SKM-1 (cell line): ENCODE measurements around the gene CCL15.
"Not testable (repeated sequence)": the region's sequence is repeated elsewhere in the genome, so short reads cannot be mapped to it uniquely, and the experiment has no call there.

Experiments used
- DNase-seq: peaks from one replicate; lab custom pipeline; 2025; ENCODE audit not compliant: unreplicated experiment; lab: John Stamatoyannopoulos, UW

CCL15 gene

DNA sequence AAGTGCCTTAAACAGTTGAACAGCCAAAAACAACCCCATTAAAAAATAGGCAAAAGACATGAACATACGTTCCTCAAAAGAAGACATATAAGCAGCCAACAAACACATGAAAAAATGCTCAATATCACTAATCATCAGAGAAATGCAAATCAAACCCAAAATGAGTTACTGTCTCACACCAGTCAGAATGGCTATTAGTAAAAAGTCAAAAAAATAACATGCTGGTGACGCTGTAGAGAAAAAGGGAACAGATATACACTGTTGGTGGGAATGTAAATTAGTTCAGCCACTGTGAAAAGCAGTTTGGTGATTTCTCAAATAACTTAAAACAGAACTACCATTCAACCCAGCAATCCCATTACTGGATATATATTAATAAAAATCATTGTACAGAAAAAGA lies 6.0 kb downstream of the CCL15 start:
- DNase-seq, result not testable (repeated sequence)

DNA sequence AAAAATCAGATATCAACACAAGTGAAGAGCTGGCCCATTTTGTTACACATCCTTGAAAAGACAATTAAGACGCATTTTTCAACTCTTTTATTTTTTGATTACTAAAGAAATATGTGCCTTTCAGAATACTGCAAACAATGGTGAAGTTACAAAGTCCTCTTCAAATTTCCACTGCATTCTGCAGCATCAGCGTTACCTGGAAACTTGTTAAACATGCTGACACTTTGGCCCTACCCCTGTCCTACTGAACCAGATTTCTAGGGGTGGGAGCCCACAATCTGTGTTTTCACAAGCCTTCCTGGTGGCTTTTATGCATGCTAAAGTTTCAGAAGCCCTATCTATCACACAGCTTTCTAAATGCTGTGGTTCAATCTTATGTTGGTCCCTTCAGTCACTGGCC lies 10.3 kb downstream of the CCL15 start:
- DNase-seq, result no peak

DNA sequence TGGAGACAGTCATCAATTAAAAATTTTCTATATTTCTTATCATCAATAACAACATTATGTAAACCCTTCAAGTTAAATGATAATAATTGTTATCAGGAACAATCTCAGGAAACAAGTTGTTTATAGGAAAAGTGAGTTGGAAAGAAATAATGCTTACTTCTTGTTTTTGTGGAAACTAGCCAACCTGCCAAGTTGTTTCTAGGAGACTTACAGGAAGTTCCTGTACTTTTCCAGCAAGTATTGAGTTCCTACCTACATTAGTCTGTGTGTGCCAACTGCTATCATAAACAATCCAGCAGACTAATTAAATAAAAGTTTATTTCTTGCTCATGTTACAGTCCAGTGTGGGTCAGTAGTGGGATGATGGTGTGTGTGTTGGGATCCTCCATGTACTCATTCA lies 13.2 kb downstream of the CCL15 start:
- no peak for DNase-seq

DNA sequence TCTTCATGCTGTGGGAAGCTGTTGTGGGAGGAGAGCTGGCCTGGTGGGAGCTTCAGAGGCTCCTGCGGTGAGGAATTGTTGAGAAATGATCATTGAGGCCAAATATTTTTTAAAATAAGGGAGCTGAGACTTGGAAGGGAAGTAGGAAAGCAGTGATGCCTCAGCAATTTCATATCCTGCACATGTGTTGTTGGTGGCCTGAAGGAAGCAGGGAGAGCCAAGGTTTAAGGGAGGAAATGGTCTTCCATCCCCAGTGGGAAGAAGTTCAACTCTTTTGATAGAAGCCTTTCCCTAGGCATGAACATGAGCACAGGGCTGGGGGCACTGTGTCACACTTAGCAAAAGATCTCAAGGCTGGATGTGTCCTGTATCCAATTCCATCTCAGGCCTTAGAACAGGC lies 14.7 kb downstream of the CCL15 start, which contains the start of gene CCL14:
Gene CCL14, minus strand, starts transcription at position 87 of the 400 bp plus-strand sequence. Its CDS starts 80 bp downstream, at position 7.
- DNase-seq, result no peak

DNA sequence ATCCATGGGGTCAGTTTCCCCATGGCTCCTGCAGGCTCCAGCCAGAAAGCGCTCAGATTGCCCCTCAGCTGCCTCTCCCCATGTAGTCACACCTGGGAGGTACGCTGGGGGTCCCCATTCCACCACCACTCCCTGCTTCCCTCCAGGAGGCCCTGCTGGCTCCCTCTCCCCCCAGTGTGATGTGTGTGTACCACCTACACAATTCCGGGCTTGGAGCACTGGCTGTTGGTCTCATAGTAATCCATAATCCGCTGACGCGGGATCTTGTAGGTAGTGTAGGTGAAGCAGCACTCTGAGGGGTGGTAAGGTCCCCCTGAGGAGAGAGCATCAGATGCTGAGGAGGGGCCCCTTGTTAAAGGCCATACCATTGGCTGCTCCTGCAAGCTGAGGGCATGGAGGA lies 17.2 kb downstream of the CCL15 start:
- no peak for DNase-seq

DNA sequence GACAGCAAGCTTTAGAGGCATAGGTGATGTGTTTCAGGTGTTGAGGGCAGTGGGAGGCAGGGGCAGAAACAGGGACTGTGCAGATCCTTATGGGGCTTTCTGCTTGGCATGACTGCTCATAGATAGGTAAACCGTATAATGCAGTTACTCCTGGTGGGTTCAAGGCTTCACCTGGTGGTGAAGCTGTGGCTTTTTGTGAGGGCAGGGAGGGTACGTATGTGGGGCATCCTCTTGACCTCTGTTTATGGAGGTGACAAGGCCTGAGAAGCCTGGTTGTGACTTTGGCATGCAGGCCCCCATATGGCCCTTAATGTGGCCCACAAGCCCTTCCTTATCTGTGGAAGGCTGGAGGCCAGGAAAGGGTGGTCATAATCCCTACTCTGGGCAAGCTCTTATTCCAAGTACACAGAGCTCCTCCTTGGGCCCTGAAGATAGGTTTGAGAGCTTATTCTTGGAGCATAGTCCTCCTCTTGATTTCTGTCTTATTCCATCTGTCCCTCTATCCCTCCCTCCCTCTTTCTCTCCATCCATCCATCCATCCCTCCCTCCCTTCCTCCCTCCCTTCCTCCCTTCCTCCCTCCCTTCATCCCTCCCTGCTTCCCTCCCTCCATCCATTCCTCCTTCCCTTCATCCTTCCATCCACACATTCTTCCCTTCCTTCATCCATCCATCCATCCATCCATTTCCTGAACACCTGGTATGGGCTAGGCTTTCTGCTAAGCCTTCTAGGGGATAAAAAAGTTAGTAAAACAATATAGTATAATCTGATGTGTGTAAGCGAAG lies 18.8 kb downstream of the CCL15 start:
- no peak for DNase-seq

DNA sequence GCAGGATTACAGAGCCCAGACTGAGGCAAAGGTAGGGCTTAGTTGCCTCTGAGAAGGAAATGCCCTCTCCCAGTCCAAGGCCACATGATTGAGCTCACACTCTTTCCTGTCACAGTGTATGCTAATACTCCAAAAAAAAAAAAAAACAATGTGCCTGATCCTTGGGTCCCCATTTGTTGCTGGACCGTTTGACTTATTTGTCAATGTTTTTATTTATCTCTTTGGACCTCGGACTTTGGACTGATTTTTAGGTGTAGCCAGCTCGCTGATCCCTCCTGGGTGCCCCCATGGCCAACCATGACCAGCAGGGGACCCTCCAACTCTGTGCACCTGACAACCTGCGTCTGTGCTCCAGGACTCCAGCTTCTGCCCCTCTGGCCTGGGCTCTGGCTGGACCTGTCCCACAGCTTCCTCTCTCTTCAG lies 19.4 kb downstream of the CCL15 start:
- no peak for DNase-seq

DNA sequence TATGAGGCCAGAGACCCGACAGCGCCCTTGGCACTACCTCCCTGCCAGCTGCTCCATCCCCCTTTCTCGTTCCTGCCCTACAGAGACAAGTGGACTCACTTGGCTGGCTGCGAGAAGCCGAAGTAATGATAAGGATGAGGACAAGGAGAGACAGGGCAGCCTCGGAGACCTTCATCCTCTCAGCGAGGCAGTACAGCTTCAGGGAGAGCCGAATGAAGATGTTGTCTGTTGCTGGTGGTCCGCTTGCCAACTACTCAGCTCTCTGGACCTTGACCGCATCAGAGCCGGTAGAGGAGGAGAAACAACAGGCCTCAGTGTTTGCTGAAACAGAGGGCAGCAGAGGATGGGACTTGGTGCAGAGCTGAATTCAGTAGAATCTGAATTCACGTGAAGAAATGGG lies 20.1 kb downstream of the CCL15 start, which contains the start of gene CCL16:
Gene CCL16, minus strand, starts transcription at position 252 of the 400 bp plus-strand sequence. Its CDS starts 77 bp downstream, at position 175.
- DNase-seq, result no peak

DNA sequence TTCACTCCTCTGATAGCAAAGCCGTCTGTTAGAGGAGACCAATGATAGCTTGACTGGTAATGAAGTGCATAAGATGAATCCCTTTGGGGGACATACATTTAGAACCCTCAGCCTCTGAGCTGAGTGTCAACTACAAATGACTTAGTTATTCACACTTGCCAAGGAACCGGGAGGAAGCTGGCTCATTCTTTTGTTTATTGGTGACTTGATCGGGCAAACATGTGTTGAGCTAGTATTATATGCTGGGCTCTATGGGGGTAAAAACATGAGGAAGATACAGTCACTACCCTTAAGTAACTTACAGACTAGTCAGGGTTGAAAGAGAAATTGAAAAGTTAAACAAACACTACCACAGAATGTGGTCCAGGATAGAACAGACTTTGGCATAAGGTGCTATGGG lies 23.0 kb downstream of the CCL15 start:
- no peak for DNase-seq

DNA sequence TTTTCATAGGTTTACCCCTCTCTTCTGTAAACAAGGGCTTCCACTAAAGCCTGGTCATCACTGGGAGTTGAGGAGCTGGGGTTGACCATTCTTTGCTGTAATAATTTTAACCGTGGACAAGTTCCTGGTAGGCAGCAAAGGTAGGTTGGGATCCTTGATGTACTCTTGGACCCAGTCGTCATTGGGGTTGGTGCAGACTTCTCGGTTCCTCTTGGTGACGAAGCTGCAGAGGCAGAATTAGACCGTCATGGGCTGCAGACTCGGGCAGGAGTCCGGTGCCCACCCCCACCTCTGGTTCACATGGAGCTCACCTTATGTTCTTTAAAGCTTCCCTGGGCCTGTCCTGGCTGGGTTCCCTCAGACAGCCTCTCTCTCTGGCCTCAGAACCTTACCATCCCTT lies 23.8 kb downstream of the CCL15 start:
- no peak for DNase-seq

DNA sequence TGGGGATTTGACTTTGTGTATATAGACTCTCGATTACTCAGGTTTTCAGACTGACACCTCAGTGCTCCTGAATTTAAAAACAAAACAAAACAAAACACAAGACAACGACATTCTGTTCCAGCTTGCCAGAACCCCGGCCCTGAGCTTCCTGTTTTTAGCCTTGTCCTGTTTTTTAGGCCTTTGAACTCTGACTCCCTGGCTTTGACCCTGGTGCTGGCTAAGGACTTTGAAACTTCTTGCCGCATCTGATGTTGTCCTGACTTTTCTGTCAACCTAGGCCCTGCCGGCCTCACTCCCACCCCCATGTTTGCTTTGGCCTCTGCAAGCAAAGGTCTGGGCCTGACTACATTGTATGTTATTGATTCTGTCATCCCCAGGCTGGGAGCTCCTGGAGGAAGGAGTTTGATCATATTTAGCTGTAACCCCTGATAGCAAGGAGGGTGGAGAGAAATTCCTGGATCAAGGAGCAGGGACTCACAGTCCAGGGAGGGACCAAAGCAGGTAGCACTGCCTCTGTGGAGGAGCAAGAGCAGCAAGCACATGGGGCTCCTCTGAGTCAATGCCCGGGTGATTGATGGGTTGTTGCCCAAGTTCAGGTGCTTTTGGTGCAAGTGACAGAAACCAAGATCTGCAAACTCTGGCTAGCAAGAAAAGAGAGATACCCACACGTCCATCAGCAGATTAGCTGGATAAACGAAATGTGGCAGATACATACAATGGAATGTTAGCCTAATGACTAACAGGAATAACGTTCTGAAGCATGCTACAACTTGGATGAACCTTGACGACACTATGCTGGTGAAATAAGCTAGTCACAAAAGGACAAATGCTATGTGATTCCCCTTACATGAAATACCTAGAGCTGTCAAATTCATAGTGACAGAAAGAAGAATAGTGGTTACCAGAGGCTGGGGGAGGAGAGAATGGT lies 27.8 kb downstream of the CCL15 start:
- DNase-seq, result no peak

DNA sequence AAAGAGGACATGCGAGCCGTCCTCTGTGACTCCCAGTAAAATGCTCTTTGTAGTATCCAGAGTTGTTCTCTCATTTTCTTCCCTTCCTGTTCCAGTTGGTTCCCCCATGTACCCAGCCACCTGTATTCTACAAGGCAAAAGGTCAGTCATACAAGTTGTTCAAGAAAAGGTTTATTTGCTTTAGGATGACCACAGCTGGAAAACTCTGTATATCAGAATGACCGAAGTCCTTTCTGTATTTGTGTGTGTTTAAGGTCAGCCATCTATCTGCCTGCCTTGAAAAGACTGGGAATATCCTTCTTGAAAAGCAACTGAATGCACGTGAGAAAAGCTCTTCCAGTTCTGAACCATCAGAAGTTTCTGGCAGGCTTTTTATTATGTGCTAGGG lies 28.4 kb downstream of the CCL15 start:
- no peak for DNase-seq

DNA sequence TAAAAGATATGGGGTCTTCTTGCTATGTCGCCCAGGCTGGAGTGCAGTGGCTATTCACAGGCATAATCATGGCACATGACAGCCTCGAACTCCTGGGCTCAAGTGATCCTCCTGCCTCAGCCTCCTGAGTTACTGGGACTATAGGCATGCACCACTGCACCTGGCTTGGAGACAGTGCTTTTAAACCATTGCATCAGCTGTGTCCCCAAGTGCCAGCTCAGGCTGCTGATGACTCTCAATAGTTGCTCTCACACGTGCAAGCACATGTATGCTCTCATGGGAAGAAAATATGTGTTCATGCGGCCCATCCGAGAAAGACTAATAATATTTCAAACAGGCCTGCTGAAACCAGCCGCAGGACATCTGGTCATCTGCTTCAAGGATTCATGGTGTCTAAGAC lies 28.8 kb downstream of the CCL15 start:
- DNase-seq, result no peak

DNA sequence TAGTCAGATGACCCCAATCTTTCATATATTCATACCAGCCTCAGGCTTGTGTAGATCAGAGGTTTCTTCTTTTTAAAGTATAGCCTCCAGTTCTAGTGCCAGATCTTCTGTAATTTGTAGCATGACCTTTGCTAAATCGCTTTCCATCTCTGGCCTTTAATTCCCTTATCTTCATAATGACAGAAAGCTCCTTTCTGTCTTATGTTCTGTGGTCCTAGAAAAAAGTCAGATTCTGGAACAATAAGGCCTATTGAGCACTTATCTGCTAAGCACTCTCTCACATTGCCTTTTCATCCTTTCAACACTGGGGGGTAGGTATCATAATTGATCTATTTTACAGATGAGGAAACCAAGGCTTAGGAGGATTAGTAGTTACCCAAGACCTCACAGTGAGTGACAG lies 29.3 kb downstream of the CCL15 start:
- DNase-seq, result no peak

DNA sequence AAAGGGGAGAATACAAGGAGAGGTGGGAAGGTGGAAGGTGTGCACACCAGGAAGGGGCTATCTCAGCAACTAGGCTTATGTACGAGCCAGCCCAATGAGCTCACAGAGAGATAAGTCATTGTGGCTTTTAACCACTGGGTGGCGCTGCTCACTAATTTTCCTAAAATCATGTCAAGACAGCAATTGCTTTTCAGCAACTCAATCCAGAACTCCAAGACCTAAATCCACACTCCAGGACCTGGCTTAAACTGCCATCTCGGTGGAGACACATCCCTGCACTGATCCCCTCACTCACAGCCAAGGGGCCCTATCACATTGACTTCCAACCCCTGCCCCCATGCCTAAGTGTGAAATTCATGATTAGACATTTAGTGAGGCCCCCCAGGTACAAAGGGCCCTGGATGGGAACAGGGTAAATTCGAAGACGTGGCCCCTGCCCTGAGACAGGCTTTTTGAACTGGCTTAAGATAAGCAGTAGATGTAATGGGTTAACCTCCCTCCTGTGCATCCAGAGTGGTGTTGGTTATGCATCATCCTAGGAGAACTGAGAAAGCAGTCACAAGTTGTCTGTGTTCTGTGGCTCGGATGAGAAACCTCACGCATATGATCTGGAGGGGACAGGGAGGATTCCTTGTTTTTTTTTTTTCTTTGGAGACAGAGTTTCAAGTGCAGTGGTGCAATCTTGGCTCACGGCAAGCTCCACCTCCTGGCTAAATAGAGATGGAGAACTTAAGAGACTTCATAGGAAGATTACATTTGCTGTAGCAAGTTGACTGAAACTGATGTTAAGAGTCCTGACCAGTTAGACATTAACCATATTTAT lies 31.6 kb downstream of the CCL15 start:
- DNase-seq, result peak; percentile 18

DNA sequence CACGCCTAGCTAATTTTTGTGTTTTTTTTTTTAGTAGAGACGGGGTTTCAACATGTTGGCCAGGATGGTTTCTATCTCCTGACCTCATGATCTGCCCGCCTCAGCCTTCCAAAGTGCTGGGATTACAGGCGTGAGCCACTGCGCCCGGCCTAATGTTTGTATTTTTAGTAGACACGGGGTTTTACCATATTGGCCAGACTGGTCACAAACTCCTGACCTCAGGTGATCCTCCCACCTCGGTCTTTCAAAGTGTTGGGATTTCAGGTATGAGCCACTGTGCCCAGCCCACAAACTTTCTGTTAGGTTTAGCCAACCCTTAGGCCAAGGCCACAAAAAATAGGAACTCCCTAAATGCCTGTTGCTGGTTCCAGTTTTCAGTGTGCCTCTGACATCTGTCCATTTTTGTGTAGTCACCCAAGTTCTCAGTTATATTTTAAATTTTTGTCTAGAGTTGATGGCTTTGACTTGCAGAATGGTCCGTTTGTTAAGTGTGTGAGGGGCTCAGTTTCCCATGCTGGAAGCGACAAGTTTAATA lies 32.8 kb downstream of the CCL15 start:
- DNase-seq, result no peak

DNA sequence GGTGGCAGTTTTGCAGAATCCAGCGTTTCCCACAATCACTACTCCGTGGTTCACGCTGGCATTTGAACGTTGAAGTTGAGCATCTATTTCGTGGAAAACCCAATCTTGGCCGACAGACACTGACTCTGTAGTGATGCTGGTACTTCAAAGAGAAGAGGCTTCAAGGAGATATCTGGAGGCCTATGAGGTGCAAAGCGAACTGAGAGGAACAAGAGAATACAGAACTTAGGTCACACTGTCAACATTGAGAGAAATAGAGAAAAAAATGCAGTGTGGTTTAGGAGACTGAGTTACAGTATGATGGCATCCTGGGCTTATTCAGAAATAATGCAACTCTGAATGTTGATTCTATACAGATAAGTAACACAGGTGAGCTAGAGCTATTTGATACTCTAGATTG lies 36.1 kb downstream of the CCL15 start:
- DNase-seq, result no peak

DNA sequence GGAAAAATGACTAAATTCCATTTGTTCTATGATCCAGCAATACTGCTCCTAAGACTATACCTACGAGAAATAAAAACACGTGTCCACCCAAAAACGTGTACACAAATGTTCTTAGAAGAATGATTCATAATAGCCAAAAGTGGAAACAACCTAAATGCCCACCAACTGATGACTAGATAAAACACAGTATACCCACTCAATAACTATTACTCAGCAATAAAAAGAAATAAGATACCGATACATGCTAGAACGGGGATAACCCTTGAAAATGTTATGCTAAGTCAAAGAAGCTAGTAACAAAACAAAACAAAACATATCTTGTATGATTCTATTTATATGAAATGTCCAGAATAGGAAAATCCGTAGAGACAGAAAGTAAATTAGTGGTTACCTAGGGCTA lies 37.7 kb downstream of the CCL15 start:
- no peak for DNase-seq

DNA sequence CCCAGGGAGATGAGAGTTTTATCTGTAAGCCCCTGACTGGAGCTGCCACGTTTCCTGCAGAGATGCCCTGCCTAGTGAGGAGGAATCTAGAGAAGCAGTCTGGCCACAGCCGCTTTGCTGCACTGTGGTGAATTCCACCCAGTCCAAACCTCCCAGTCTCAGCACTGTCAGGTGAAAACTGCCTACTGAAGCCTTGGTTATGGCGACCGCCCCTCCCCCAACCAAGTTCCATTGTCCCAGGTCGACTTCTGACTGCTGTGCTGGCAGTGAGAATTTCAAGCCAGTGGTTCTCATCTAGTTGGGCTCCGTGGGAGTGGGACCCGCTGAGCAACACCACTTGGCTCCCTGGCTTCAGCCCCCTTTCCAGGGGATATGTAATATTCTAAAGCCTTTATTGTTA lies 47.6 kb downstream of the CCL15 start:
- DNase-seq, result no peak

DNA sequence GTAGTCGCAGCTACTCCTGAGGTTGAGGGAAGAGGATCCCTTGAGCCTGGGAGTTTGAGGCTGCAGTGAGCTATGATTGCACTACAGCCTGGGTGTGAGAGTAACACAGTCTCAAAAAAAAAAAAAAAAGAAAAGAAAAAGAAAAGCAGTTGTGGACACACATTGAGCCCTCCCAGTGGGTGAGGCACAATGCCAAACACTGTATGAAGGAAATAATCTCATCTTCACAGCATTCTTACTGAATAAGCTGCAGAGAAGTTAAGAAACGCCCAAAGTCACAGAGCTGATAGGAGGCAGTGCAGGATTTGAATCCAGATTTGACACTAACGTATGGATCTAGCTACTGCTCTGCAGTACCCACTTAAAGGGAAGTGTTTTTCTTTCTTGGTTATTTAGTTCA lies 52.0 kb downstream of the CCL15 start:
- no peak for DNase-seq

DNA sequence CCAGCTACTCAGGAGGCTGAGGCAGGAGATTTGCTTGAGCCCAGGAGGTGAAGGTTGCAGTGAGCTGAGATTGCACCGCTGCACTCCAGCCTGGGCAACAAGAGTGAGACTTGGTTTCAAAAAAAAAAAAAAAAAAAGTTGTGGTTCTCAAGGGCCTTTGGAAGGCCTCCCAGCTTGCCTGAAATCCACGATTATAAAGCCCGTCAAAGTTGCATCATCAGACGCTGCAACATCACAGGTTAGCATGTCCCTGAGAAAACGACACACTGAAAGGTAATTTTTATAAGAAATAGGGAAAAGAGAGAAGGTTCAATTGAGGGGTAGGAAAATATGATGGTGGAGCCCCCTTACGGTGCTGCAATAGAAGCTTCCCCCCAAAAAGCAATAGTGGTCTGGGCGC lies 53.3 kb downstream of the CCL15 start:
- no peak for DNase-seq
